WI38 (cell line): ENCODE measurements around the gene GTPBP1.

ENCODE experiments used
- H3K4me3 ChIP-seq: 2 replicates; pipeline ENCODE4 v1.5.1; 2011; ENCODE audit warnings: low read depth, mild to moderate bottlenecking, control low read depth, low read length
- TF ChIP-seq, protein P1 (sequence below): IDR thresholded peaks from 2 replicates; pipeline ENCODE4 v1.5.1; 2012; ENCODE audit warnings: low read depth, mild to moderate bottlenecking, control low read depth, low read length

The GTPBP1 gene

DNA sequence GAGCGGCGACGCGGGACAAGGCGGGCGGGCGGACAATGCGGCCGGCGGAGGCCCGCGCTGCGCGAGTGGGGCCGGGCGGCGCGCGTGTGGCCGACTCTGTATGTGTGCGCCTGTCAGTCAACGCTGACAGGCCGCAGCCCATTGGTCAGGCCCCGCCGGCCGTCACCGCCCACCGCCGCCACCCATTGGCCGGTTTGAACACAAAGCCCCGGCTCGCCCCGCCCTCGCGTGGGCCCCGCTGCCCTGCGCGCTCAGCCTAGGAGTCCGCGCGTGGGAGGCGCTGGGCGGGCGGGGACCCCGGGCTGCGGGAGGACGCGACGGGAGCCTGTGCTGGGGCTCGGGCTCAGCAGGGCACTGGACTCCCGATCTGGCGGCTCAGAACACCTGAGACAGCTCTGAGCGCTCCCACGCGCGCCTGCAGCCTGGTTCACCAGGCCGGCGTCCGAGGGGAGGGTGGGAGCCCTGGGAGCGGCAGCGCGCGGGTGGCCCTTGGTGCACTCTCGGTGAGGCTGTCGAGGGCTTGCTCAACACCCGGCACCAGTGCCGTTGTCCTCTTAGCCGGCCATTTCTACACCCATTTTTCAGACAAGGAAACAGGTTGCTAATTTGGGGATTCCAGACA is 50.3 kb downstream of the GTPBP1 start, which contains the start of gene SUN2:
Gene SUN2, minus strand, starts transcription at position 88 of the 622 bp plus-strand sequence. CDS start 3,370 bp downstream, outside the sequence.
- peak within 1 kb of the TSS; percentile 76 for H3K4me3 ChIP-seq
- TF ChIP-seq, protein P1, sequence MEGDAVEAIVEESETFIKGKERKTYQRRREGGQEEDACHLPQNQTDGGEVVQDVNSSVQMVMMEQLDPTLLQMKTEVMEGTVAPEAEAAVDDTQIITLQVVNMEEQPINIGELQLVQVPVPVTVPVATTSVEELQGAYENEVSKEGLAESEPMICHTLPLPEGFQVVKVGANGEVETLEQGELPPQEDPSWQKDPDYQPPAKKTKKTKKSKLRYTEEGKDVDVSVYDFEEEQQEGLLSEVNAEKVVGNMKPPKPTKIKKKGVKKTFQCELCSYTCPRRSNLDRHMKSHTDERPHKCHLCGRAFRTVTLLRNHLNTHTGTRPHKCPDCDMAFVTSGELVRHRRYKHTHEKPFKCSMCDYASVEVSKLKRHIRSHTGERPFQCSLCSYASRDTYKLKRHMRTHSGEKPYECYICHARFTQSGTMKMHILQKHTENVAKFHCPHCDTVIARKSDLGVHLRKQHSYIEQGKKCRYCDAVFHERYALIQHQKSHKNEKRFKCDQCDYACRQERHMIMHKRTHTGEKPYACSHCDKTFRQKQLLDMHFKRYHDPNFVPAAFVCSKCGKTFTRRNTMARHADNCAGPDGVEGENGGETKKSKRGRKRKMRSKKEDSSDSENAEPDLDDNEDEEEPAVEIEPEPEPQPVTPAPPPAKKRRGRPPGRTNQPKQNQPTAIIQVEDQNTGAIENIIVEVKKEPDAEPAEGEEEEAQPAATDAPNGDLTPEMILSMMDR = no peak

DNA sequence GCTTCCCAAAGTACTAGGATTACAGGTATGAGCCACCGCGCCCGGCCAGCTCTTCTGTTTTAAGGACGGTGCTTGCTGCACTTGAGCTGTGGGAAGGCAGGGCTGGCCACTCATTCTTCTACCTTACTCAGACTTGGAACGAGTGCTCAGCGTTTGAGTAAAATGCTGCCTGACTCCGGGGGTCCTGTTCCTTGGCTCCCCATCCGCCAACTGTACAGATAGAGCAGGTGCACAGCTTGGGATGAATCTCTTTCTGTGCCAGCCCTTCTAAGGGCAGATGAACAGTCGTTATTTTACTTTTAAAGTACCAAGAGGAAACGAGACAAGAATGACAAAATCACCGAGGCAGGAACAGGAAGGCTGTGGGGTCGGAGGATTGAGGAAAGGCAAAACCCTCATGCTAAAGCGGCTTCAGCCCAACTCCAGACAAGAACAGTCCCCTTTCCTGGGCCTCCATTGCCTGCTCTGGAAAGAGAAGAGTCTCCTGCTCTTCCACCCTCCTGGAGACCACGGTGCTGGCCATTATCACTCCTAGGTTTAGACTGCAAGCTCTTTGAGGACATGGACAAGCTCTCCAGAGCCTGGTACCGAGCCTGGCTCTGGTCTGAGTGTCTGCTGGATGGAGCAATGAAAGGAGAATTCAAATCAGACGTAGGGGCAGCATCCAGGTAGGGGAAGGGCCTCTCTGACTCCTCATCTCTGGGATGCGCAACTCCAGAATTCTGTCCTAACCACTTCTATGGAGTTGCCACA is 51.1 kb downstream of the GTPBP1 start:
- TF ChIP-seq, protein P1 = no peak
- H3K4me3 ChIP-seq = peak overlapping the region; percentile 76

DNA sequence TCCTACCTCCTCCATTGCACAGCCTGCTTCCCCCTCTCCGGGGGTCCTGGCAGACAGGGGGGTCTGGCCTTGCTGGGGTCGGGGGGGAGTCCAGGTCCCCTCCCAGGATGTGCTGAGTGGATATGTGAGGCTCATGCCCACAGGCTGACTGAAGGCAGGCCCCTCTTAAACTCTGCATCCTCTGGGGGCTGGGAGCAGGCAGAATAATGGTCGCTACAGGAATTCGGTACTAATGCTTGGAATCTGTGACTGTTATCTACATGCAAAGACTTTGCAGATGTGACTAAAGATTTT is 51.7 kb downstream of the GTPBP1 start:
- H3K4me3 ChIP-seq = no peak overlapping the region
- TF ChIP-seq, protein P1 = no peak

DNA sequence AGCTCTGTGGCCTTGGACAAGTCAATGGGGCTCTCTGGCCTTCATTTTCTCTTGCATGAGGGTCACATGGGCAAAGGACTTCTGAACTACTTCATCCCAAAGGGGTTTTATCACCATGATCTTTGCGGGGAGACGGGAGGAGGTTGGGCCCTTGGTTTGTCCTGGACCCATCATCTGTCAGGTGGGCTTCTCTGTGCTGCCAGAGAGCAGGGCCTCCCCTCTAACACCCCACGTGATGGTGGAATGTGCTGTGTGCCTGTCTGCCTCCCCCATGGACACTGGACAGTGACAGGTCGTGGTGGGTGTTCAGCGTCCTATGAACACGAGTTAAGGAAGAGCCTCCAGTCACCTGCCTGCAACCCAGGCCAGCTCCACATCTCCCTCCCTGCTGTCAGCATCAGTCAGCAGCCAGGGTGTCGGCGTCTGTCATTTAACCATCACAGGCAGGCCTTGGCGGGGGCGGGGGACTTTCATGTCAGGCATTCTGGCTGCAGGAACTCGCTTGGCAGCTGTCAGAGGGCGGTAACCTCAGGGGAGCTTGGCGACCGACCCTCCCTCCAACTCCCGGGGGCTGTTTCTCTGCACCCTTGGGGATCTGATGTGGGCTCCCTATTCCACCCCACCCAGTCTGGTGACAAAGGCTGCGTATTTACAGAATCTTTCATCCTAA is 52.7 kb downstream of the GTPBP1 start:
- TF ChIP-seq, protein P1 = no peak

DNA sequence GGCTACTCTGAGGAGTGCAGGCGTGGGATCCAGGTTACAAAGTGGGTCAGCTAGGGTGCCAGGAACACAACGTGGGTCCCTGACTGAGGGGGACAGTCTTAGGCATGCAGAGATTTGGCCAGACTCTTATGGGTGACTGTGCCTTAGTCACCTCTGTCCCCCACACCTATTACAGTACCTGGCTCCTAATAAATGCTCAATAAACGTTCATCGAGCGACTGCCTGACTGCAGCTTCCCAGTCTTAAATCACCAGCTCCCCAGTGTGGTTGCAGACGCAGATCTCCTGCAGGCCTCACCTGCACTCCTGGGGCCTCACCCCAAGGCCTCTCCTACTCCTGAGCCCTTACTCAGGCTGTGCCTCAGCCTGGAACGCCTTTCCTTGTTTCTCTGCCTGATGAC is 53.3 kb downstream of the GTPBP1 start:
- TF ChIP-seq, protein P1 = no peak
- H3K4me3 ChIP-seq = no peak overlapping the region

More for the DNA sequence above, 52.7 kb downstream of the GTPBP1 start:
- no peak overlapping the region for H3K4me3 ChIP-seq

DNA sequence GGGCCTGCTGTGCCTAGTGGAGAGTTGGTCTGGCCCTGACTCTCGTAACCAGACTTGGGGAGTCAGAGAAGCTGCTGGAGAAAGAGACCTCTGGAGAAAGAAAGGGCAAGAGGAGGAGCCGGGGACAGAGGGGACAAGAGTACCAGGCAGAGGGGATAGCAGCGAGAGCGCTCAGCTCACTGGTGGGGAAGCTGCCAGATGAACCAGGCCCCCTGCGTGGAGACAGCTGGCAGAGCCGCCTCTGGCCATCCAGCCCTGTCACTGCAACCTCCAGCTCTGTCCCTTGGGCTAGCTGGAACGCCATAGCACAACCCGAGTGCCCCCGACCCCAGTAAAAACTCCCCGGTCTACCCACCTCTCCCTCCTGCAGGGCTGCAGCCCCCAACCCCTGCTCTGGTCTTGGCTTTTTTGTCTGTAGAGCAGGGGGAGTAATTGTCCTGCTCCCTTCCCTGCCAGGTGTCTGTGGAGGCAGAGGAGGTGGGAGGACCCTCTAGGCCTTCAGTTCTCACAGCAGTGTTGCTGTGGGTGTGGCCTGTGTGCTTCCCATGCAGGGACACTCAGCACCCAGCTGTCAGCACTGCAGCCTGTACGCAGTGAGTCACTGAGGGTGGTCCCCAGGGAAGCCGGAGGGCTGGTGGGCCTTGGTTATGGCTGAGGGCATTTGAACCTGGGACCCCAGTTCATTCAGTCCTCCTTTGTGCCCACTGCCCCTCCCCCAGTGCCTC is 54.9 kb downstream of the GTPBP1 start:
- TF ChIP-seq, protein P1 = no peak
- H3K4me3 ChIP-seq = no peak overlapping the region
